ENCODE results near the gene ITGA1.
"Not testable (repeated sequence)": the region's sequence is repeated elsewhere in the genome, so short reads cannot be mapped to it uniquely, and the experiment has no call there.

ITGA1 gene

DNA sequence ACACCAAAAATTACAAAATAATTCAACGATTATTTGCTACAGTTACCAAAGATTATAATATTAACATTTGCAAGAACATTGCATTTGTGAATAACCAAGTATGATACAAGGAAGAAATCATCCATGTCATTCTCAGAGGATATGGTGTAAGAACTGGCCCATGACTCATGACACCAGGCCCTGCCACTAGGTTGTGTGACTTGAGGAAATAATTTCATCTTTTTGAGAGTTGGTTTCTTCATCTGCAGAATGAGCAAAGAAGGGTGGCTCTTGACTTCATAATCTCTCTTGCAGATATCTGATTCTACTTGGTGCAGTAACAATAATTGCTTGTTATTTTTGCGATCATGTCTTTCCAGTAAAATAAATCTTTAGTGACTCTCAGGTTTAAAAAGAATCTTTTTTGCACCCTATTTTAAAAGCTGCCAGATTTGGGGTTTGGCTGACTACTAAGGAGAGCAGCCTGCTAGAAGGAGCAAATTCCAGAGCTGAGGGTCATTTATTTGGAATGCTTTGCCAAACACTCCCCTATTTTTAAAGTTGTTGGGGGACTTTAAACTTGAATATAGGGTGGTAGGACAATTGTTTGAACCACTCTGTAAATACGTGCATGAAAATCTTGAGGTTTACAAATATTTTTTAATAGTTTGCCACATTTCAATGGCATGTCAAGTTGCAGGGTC lies 23.5 kb downstream of the ITGA1 start:
- H3K4me3 ChIP-seq (ENCODE audit: control insufficient read depth in 1 of 7, extremely low read depth in 1 of 7, insufficient read depth in 4 of 7, low read depth in 2 of 7, low read length in 6 of 7): no peak overlapping the region
- H3K4me1 ChIP-seq (ENCODE audit: control extremely low read depth in 1 of 4, control insufficient read depth in 4 of 4, insufficient read depth in 4 of 4, low read length in 3 of 4): peaks cover 4 to 6% (median 5%) of the 10 kb centered on the region in 4 experiments
- H3K9me3 ChIP-seq (ENCODE audit: control extremely low read depth in 1 of 5, control insufficient read depth in 4 of 5, insufficient read depth in 2 of 5, low read depth in 1 of 5, low read length in 4 of 5): no peaks in the 10 kb centered on the region
- no CpG with 5 or more reads among the region's 3 CpGs for WGBS (ENCODE audit: insufficient coverage)
- no peaks in the 10 kb centered on the region for H3K36me3 ChIP-seq (ENCODE audit: control insufficient read depth in 4 of 4, insufficient read depth in 4 of 4, low read length in 3 of 4)
- H3K27ac ChIP-seq (ENCODE audit: insufficient read depth in 1 of 2, low read depth in 1 of 2, low read length in 2 of 2, poor library complexity in 1 of 2, severe bottlenecking in 2 of 2): no peak overlapping the region
- peak in 2 of 3 donors; percentile 63 to 69 for DNase-seq
- no peaks in the 10 kb centered on the region for H3K27me3 ChIP-seq (replicated peaks in 2 of 5; ENCODE audit: control insufficient read depth in 4 of 5, insufficient read depth in 5 of 5, low read length in 4 of 5)
- ChIA-PET CTCF (no interaction called here), POLR2A (interaction anchor here (0.6 kb wide), 1 partner anchor 179 kb away, joined by 3 read pairs; no protein-coding TSS in a partner anchor)

DNA sequence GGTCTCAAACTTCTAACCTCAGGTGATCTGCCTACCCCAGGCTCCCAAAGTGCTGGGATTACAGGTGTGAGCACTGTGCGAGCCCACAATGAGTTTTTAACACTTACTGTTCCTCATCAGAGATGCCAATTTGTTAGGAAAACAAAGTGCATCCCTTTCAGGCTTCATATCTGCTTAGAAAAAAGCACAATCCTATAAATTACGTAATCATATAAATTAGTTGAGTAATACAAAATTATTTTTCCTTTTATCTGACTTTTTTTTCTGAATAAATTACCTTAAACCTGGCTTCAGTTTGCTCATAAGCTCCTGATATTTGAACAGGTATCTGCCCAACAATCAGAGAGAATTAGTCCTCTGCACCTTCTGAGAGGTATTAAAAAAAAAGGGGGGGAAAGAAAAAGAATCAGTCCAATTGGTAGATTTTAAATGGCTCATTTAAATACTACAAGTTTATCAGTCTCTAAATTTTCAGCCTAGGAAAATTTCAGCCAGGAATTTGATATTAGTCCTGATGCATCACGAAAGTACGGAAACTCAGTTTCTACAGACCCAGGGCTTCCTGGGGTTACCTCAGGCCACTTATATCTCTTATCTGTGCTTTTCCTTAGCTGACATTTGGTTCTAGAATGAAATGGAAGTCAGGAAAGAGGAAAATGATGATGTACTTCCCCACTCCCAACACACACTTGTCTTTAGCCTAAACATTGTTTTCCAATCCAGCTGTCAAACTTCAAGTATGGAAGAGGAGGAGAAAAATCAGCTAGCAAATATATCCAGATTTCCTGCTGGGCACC lies 26.8 kb downstream of the ITGA1 start:
- ChIA-PET CTCF (no interaction called here), POLR2A (no interaction called here)
- no peak overlapping the region for H3K27ac ChIP-seq (ENCODE audit: insufficient read depth in 1 of 2, low read depth in 1 of 2, low read length in 2 of 2, poor library complexity in 1 of 2, severe bottlenecking in 2 of 2)
- H3K9me3 ChIP-seq (ENCODE audit: control extremely low read depth in 1 of 5, control insufficient read depth in 4 of 5, insufficient read depth in 2 of 5, low read depth in 1 of 5, low read length in 4 of 5): peaks cover 0 to 2% (median 0%) of the 10 kb centered on the region in 5 experiments
- WGBS (ENCODE audit: insufficient coverage): no CpG with 5 or more reads among the region's 4 CpGs
- no peak overlapping the region for H3K4me3 ChIP-seq (ENCODE audit: control insufficient read depth in 1 of 7, extremely low read depth in 1 of 7, insufficient read depth in 4 of 7, low read depth in 2 of 7, low read length in 6 of 7)
- no peak for DNase-seq
- H3K36me3 ChIP-seq (ENCODE audit: control insufficient read depth in 4 of 4, insufficient read depth in 4 of 4, low read length in 3 of 4): no peaks in the 10 kb centered on the region
- H3K4me1 ChIP-seq (ENCODE audit: control extremely low read depth in 1 of 4, control insufficient read depth in 4 of 4, insufficient read depth in 4 of 4, low read length in 3 of 4): peaks cover 4 to 5% (median 5%) of the 10 kb centered on the region in 4 experiments
- H3K27me3 ChIP-seq (replicated peaks in 2 of 5; ENCODE audit: control insufficient read depth in 4 of 5, insufficient read depth in 5 of 5, low read length in 4 of 5): no peaks in the 10 kb centered on the region

DNA sequence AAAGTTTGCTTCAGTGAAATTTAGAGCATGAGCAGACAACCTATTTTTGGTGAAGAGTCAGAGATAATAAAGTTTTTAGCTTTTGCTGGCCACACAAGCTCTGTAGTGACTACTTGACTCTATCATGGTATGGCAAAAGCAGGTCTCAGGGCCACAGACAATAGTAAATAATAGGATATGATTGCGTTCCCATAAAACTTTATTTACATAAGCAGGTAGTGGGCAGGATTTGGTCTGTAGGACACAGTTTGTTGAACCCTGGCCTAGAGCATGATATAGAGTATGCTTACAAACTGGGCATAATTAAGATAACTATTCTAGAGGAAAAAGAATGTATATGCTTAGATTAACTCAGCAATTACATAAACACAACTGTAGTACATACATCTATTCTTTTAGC lies 30.1 kb downstream of the ITGA1 start:
- CTCF ChIA-PET: no interaction called here
- WGBS (ENCODE audit: insufficient coverage): no CpG with 5 or more reads among the region's 1 CpG
- POLR2A ChIA-PET: no interaction called here
- H3K27me3 ChIP-seq (replicated peaks in 2 of 5; ENCODE audit: control insufficient read depth in 4 of 5, insufficient read depth in 5 of 5, low read length in 4 of 5): no peaks in the 10 kb centered on the region
- no peaks in the 10 kb centered on the region for H3K36me3 ChIP-seq (ENCODE audit: control insufficient read depth in 4 of 4, insufficient read depth in 4 of 4, low read length in 3 of 4)
- no peak for DNase-seq
- no peak overlapping the region for H3K4me3 ChIP-seq (ENCODE audit: control insufficient read depth in 1 of 7, extremely low read depth in 1 of 7, insufficient read depth in 4 of 7, low read depth in 2 of 7, low read length in 6 of 7)
- no peak overlapping the region for H3K27ac ChIP-seq (ENCODE audit: insufficient read depth in 1 of 2, low read depth in 1 of 2, low read length in 2 of 2, poor library complexity in 1 of 2, severe bottlenecking in 2 of 2)
- no peaks in the 10 kb centered on the region for H3K4me1 ChIP-seq (ENCODE audit: control extremely low read depth in 1 of 4, control insufficient read depth in 4 of 4, insufficient read depth in 4 of 4, low read length in 3 of 4)
- peaks cover 0 to 2% (median 0%) of the 10 kb centered on the region in 5 experiments for H3K9me3 ChIP-seq (ENCODE audit: control extremely low read depth in 1 of 5, control insufficient read depth in 4 of 5, insufficient read depth in 2 of 5, low read depth in 1 of 5, low read length in 4 of 5)

DNA sequence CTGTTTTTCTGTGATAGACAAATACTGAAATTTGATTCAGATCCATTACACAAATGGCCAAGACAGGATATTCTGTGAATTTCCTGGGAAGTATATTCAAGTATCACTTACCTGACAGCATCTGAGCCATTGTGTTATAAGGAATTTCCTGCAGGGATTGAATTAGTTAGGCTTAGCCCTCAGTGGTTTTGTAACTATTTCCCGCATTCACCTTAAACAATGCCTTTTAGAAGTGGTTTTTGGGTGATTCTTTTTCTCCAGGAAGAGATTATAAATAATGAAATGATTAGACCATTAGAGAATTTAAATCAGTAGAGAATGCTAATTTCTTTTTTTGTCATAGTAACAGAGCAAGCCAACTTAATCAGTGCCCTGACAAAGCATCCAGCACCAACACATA lies 30.6 kb downstream of the ITGA1 start:
- no CpG with 5 or more reads among the region's 1 CpG for WGBS (ENCODE audit: insufficient coverage)
- POLR2A ChIA-PET: no interaction called here
- H3K9me3 ChIP-seq (ENCODE audit: control extremely low read depth in 1 of 5, control insufficient read depth in 4 of 5, insufficient read depth in 2 of 5, low read depth in 1 of 5, low read length in 4 of 5): peaks cover 0 to 2% (median 0%) of the 10 kb centered on the region in 5 experiments
- H3K4me3 ChIP-seq (ENCODE audit: control insufficient read depth in 1 of 7, extremely low read depth in 1 of 7, insufficient read depth in 4 of 7, low read depth in 2 of 7, low read length in 6 of 7): no peak overlapping the region
- no peaks in the 10 kb centered on the region for H3K4me1 ChIP-seq (ENCODE audit: control extremely low read depth in 1 of 4, control insufficient read depth in 4 of 4, insufficient read depth in 4 of 4, low read length in 3 of 4)
- H3K27ac ChIP-seq (ENCODE audit: insufficient read depth in 1 of 2, low read depth in 1 of 2, low read length in 2 of 2, poor library complexity in 1 of 2, severe bottlenecking in 2 of 2): no peak overlapping the region
- CTCF ChIA-PET: no interaction called here
- H3K27me3 ChIP-seq (replicated peaks in 2 of 5; ENCODE audit: control insufficient read depth in 4 of 5, insufficient read depth in 5 of 5, low read length in 4 of 5): no peaks in the 10 kb centered on the region
- no peaks in the 10 kb centered on the region for H3K36me3 ChIP-seq (ENCODE audit: control insufficient read depth in 4 of 4, insufficient read depth in 4 of 4, low read length in 3 of 4)
- no peak for DNase-seq

DNA sequence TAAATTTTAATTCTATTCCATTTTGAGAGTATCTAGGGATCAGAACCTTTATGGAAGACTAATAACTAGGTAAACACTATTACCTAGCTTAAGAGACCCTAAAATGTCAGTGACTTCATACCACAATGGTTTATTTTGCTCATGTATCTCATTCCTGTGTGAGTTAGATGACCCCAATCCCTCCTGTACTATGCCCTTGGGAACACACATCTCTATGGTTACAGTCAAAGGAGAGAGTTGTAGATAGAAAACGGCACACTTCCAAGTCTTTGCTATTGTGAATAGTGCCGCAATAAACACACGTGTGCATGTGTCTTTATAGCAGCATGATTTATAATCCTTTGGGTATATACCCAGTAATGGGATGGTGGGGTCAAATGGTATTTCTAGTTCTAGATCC lies 31.1 kb downstream of the ITGA1 start:
- CTCF ChIA-PET; DNase-seq; POLR2A ChIA-PET; H3K4me3 ChIP-seq (ENCODE audit: control insufficient read depth in 1 of 7, extremely low read depth in 1 of 7, insufficient read depth in 4 of 7, low read depth in 2 of 7, low read length in 6 of 7); H3K36me3 ChIP-seq (ENCODE audit: control insufficient read depth in 4 of 4, insufficient read depth in 4 of 4, low read length in 3 of 4); H3K27ac ChIP-seq (ENCODE audit: insufficient read depth in 1 of 2, low read depth in 1 of 2, low read length in 2 of 2, poor library complexity in 1 of 2, severe bottlenecking in 2 of 2); H3K27me3 ChIP-seq (replicated peaks in 2 of 5; ENCODE audit: control insufficient read depth in 4 of 5, insufficient read depth in 5 of 5, low read length in 4 of 5); H3K9me3 ChIP-seq (ENCODE audit: control extremely low read depth in 1 of 5, control insufficient read depth in 4 of 5, insufficient read depth in 2 of 5, low read depth in 1 of 5, low read length in 4 of 5); H3K4me1 ChIP-seq (ENCODE audit: control extremely low read depth in 1 of 4, control insufficient read depth in 4 of 4, insufficient read depth in 4 of 4, low read length in 3 of 4): not testable (repeated sequence)
- no CpG with 5 or more reads among the region's 3 CpGs for WGBS (ENCODE audit: insufficient coverage)

DNA sequence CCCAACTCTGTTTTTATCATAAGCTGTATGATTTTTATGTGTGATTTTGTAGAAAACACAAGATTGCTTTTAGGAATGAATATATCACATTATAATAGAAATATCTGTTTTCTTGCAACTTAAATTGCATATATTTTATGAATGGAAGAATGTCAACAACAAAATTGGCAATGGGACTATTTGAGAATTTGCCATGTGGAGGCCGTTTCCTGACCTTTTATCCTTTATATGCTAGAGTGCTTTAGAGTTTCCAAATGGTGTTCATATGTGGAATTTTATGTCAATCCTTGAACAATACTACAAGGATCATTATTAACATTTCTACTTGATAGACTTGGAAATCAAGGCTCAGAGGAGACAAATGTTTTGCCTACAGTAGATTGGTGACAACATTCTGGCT lies 34.2 kb downstream of the ITGA1 start:
- ChIA-PET CTCF (no interaction called here), POLR2A (no interaction called here)
- no CpG with 5 or more reads among the region's 1 CpG for WGBS (ENCODE audit: insufficient coverage)
- Histone ChIP-seq H3K36me3 (ENCODE audit: control insufficient read depth in 4 of 4, insufficient read depth in 4 of 4, low read length in 3 of 4) (no peaks in the 10 kb centered on the region), H3K9me3 (ENCODE audit: control extremely low read depth in 1 of 5, control insufficient read depth in 4 of 5, insufficient read depth in 2 of 5, low read depth in 1 of 5, low read length in 4 of 5) (peaks cover 0 to 2% (median 0%) of the 10 kb centered on the region in 5 experiments), H3K4me1 (ENCODE audit: control extremely low read depth in 1 of 4, control insufficient read depth in 4 of 4, insufficient read depth in 4 of 4, low read length in 3 of 4) (peaks cover 0 to 8% (median under 1%) of the 10 kb centered on the region in 4 experiments), H3K4me3 (ENCODE audit: control insufficient read depth in 1 of 7, extremely low read depth in 1 of 7, insufficient read depth in 4 of 7, low read depth in 2 of 7, low read length in 6 of 7) (no peak overlapping the region), H3K27me3 (replicated peaks in 2 of 5; ENCODE audit: control insufficient read depth in 4 of 5, insufficient read depth in 5 of 5, low read length in 4 of 5) (no peaks in the 10 kb centered on the region), H3K27ac (ENCODE audit: insufficient read depth in 1 of 2, low read depth in 1 of 2, low read length in 2 of 2, poor library complexity in 1 of 2, severe bottlenecking in 2 of 2) (no peak overlapping the region)
- DNase-seq: no peak

DNA sequence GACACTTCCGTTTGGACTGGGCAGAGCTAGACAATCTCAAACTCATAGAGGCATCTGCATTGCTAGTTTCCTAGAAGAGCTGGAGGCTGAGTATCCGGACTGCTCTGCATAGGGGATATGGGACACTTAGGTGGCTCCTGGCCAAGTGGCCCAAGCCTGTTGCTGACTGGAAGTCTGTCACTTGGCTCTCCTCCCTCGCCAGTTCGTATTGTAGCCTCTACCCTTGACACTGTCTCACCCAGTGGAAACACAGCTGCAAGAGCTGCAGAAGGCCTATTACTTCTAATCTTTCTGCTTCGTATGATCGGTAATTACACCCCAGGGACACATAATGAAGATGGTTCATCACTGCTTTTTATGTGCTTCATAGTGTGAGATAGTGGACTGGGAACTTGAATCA lies 34.7 kb downstream of the ITGA1 start:
- no peak for DNase-seq
- peaks cover 0 to 2% (median 0%) of the 10 kb centered on the region in 5 experiments for H3K9me3 ChIP-seq (ENCODE audit: control extremely low read depth in 1 of 5, control insufficient read depth in 4 of 5, insufficient read depth in 2 of 5, low read depth in 1 of 5, low read length in 4 of 5)

More for the DNA sequence above, 34.7 kb downstream of the ITGA1 start:
- H3K4me1 ChIP-seq (ENCODE audit: control extremely low read depth in 1 of 4, control insufficient read depth in 4 of 4, insufficient read depth in 4 of 4, low read length in 3 of 4): peaks cover 0 to 8% (median under 1%) of the 10 kb centered on the region in 4 experiments
- ChIA-PET POLR2A (no interaction called here), CTCF (no interaction called here)
- no peaks in the 10 kb centered on the region for H3K36me3 ChIP-seq (ENCODE audit: control insufficient read depth in 4 of 4, insufficient read depth in 4 of 4, low read length in 3 of 4)
- WGBS (ENCODE audit: insufficient coverage): 95% methylated on average over 4 of the region's 6 CpGs
- no peaks in the 10 kb centered on the region for H3K27me3 ChIP-seq (replicated peaks in 2 of 5; ENCODE audit: control insufficient read depth in 4 of 5, insufficient read depth in 5 of 5, low read length in 4 of 5)
- H3K4me3 ChIP-seq (ENCODE audit: control insufficient read depth in 1 of 7, extremely low read depth in 1 of 7, insufficient read depth in 4 of 7, low read depth in 2 of 7, low read length in 6 of 7): no peak overlapping the region
- no peak overlapping the region for H3K27ac ChIP-seq (ENCODE audit: insufficient read depth in 1 of 2, low read depth in 1 of 2, low read length in 2 of 2, poor library complexity in 1 of 2, severe bottlenecking in 2 of 2)
